Measurements from ENCODE around the gene ODAD4.

DNA sequence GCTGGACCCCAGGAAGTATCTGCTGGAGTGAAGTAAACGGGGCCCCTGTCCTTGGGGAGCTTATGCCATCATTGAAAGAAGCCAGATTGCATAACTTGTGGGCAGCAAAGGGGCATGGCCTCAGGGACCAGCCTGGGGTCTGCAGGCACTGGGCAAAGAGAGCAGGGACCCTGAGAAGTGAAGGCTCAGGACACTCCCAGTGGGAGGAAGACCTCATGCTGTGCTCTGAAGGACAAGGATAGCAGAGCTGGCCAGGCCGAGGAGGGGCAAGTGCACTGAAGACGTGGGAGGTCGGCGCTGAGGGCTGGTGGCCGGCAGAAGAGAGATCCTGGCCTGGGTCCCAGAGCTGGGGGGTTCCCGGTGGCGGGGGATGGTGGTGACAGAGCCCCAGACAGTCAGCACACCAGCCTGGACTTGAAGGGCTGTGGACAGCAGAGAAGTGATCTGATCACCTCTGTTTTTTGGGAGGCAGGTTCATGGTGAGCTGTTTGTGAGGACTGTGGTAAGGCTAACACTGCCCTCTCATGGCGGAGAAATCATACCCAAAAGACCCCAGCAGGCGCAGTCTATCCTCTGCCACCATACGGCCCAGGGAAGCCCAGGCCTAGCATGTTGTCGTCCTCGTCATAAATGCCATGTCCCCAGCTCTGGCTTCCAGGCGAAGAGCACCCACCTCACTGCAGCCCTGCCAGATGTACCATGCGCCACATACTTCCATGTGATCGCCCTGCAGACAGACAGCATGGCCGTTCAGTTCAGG, 29.1 kb downstream of the ODAD4 start:
- TF ChIP-seq, protein P1, sequence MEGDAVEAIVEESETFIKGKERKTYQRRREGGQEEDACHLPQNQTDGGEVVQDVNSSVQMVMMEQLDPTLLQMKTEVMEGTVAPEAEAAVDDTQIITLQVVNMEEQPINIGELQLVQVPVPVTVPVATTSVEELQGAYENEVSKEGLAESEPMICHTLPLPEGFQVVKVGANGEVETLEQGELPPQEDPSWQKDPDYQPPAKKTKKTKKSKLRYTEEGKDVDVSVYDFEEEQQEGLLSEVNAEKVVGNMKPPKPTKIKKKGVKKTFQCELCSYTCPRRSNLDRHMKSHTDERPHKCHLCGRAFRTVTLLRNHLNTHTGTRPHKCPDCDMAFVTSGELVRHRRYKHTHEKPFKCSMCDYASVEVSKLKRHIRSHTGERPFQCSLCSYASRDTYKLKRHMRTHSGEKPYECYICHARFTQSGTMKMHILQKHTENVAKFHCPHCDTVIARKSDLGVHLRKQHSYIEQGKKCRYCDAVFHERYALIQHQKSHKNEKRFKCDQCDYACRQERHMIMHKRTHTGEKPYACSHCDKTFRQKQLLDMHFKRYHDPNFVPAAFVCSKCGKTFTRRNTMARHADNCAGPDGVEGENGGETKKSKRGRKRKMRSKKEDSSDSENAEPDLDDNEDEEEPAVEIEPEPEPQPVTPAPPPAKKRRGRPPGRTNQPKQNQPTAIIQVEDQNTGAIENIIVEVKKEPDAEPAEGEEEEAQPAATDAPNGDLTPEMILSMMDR (IDR thresholded peaks at IDR 0.05), result no peak
- TF ChIP-seq POLR2AphosphoS5 (IDR thresholded peaks at IDR 0.05), result no peak
- no peak for TF ChIP-seq EP300 (IDR thresholded peaks at IDR 0.05; ENCODE audit: low read depth)
